GM19023 (cell line): Measurements from ENCODE around the gene KDELR1.

Experiments used
- ATAC-seq: cut with Tn5 transposase; IDR thresholded peaks from one replicate; pipeline ENCODE4 v1.9.1; 2021; ENCODE audit warnings: mild to moderate bottlenecking, moderate library complexity; ENCODE audit not compliant: unreplicated experiment

The KDELR1 gene

DNA sequence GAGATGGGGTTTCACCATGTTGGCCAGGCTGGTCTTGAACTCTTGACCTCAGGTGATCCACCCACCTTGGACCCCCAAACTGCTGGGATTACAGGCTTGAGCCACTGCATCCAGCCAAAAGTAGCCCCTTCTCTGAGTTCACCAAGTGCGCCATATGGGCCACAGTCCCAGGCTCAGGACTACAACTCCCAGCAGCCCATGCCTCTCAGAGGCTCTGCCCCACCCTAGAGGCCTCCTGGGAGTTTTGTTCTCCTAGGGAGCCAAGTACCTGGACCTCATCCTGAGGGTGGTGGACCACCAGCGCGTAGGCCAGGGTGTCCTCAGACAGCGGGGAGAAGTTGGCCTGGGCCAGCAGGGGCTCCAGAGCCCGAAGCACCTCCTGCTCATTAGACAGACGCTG, 46.5 kb downstream of the KDELR1 start:
- no peak for ATAC-seq

DNA sequence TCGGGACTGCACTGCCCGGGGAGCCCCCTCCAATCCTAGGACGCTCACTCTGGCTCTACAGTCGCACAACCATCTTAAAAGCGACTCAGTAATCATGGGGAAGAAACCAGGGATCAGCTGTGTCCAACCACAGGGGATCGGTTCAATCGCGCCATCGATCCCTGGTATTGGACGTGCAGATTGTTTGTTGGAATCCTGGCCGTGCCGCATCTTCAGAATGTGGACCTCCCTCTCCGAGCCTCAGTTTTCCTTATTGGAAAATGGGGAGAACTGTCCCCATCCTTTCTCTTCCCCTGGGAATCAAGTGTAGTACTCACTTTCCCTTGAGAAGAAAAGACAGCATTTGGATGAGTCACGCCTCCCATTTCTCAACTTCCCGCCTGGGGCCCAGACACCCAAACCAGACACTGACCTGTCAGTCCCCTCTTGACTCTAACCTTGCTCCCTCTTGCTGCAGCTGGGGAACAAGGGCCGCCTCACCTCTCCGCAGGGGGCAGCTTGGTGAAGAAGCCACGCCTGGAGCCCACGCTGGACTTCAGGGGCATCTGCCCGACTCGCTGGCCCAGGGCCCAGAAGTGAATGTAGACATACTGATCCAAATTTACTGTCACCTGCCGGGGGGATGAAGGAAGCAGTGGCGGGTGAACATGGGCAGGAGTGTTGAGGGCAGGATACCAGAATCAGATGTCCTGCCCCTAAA, 48.4 kb downstream of the KDELR1 start:
- no peak for ATAC-seq

DNA sequence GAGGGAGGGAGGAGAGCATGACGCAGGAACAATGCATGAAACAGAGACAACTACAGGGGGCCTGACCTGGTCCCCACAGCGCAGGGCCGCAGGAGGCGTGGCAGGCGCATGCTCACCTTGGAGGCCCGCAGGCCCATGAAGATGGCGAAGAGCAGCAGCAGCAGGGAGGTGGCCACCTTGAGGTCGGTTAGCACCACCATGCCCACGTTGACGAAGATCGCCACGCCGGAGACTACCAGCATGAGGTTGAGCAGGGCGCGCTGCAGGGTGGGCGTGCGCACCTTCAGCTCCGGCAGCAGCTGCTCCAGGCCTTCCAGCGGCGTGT, 49.0 kb downstream of the KDELR1 start:
- no peak for ATAC-seq

GRCh38 chr19:48341515-48342413, 49.6 kb downstream of the KDELR1 start:
- no peak for ATAC-seq

- ATAC-seq = no peak
Observed at GRCh38 chr19:48340995-48341394, 50.4 kb downstream of the KDELR1 start.

GRCh38 chr19:48338802-48339503, 52.4 kb downstream of the KDELR1 start:
- no peak for ATAC-seq

- ATAC-seq = no peak
Observed at GRCh38 chr19:48338253-48338755, 53.0 kb downstream of the KDELR1 start.

DNA sequence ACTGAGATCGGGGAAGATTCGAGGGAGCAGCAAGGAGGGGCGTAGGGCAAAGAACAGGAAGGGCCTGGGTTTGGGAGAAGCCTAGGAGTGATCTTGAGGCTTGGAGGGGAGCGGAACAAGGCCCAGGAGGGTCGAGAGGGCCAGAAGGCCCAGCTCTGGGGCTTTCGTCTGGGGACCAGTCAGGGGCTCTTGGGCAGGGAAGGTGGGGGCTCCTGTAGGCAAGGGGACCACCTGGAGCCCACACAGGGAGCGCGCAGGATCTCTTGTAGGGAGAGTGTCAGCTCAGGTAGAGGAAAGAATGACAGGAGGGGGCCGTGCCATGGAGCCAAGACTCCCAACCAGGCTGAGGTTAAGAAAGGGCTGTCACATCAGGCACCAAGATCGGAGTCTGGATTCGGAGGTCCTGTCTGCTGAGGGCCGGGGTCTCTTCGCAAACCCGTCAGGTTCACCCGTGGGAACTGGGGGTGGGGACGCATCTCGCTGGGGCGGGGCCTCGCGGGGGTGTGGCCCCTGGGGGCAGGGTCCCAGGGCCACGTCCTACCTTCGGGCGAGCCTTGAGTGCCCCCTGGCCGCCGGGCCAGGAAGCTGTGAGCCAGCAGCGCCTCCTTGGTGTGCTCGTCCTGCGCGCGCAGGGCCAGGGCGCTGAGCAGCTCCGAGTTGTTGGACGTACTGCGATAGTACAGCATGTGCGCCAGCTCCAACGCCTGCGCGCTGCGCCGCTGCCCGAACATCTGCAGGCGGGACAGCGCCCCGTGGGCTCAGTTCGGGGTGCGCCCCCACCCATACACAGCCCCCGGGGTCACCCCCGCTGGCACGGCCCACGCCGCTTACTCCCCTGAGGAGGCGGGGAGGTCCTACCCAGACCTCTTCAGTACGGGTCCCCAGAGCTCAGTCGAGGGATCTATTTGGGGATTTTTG, 57.6 kb downstream of the KDELR1 start:
- ATAC-seq = peak; percentile 62

- ATAC-seq = peak; percentile 52
Observed at GRCh38 chr19:48332662-48333466, 58.5 kb downstream of the KDELR1 start.
